K562 (cell line): ENCODE measurements around the gene PSMB7.

Source experiments
- EHMT2 ChIP-seq: fragments of 450-650 bp; IDR thresholded peaks from 2 replicates; pipeline ENCODE4 v1.6.1; 2018; ENCODE audit warnings: antibody characterized with exemption
- KDM2B ChIP-seq: fragments of 250-450 bp; sonication (Bioruptor Pico); IDR thresholded peaks from 2 replicates; pipeline ENCODE4 v1.8.0; 2021; ENCODE audit warnings: mild to moderate bottlenecking, moderate library complexity
- TF ChIP-seq, protein P1 (sequence below): sonication (generic); formaldehyde crosslinking; IDR thresholded peaks from 2 replicates; pipeline ENCODE4 v1.8.1; 2023; ENCODE audit warnings: mild to moderate bottlenecking, missing genetic modification reagents, moderate library complexity
- TF ChIP-seq, protein P2 (sequence below): fragments of 450-650 bp; IDR thresholded peaks from 2 replicates; pipeline ENCODE4 v1.6.1; 2016

GRCh38 chr9:124412228-124412575, 3.0 kb downstream of the PSMB7 start:
- TF ChIP-seq KDM2B (CRISPR knock-in tag) = no peak
- no peak for TF ChIP-seq EHMT2
- TF ChIP-seq, protein P1, sequence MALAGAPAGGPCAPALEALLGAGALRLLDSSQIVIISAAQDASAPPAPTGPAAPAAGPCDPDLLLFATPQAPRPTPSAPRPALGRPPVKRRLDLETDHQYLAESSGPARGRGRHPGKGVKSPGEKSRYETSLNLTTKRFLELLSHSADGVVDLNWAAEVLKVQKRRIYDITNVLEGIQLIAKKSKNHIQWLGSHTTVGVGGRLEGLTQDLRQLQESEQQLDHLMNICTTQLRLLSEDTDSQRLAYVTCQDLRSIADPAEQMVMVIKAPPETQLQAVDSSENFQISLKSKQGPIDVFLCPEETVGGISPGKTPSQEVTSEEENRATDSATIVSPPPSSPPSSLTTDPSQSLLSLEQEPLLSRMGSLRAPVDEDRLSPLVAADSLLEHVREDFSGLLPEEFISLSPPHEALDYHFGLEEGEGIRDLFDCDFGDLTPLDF (CRISPR knock-in tag) = no peak
- TF ChIP-seq, protein P2, sequence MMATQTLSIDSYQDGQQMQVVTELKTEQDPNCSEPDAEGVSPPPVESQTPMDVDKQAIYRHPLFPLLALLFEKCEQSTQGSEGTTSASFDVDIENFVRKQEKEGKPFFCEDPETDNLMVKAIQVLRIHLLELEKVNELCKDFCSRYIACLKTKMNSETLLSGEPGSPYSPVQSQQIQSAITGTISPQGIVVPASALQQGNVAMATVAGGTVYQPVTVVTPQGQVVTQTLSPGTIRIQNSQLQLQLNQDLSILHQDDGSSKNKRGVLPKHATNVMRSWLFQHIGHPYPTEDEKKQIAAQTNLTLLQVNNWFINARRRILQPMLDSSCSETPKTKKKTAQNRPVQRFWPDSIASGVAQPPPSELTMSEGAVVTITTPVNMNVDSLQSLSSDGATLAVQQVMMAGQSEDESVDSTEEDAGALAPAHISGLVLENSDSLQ = no peak
